HEK293T (cell line): ENCODE measurements around the gene ALDH8A1.

ENCODE experiments used
- ARNT ChIP-seq: fragments of 450-650 bp; IDR thresholded peaks from 2 replicates; pipeline ENCODE4 v1.6.1; 2017; ENCODE audit warnings: mild to moderate bottlenecking
- BHLHE40 ChIP-seq: fragments of 450-650 bp; IDR thresholded peaks from 2 replicates; pipeline ENCODE4 v1.6.1; 2016; ENCODE audit warnings: mild to moderate bottlenecking, moderate library complexity, borderline replicate concordance
- CTBP1 ChIP-seq: fragments of 450-650 bp; IDR thresholded peaks from 2 replicates; pipeline ENCODE4 v1.6.1; 2016; ENCODE audit warnings: borderline replicate concordance
- ELF4 ChIP-seq: fragments of 450-650 bp; IDR thresholded peaks from 2 replicates; pipeline ENCODE4 v1.6.1; 2017; ENCODE audit warnings: antibody characterized with exemption
- FOXK2 ChIP-seq: fragments of 450-650 bp; IDR thresholded peaks from 2 replicates; pipeline ENCODE4 v1.6.1; 2016; ENCODE audit warnings: mild to moderate bottlenecking
- L3MBTL2 ChIP-seq: fragments of 450-650 bp; conservative IDR thresholded peaks from 2 replicates; pipeline ENCODE4 v1.6.1; 2016; ENCODE audit warnings: mild to moderate bottlenecking
- LEF1 ChIP-seq: fragments of 450-650 bp; IDR thresholded peaks from 2 replicates; pipeline ENCODE4 v1.6.1; 2017; ENCODE audit warnings: mild to moderate bottlenecking, borderline replicate concordance
- PKNOX1 ChIP-seq: fragments of 450-650 bp; IDR thresholded peaks from 2 replicates; pipeline ENCODE4 v1.6.1; 2016
- SP1 ChIP-seq: fragments of 450-650 bp; IDR thresholded peaks from 2 replicates; pipeline ENCODE4 v1.6.1; 2017
- SUZ12 ChIP-seq: fragments of 450-650 bp; IDR thresholded peaks from 2 replicates; pipeline ENCODE4 v1.6.1; 2016; ENCODE audit warnings: mild to moderate bottlenecking
- ZNF384 ChIP-seq: fragments of 450-650 bp; IDR thresholded peaks from 2 replicates; pipeline ENCODE4 v1.6.1; 2016

GRCh38 chr6:134983823-134984222 lies 33.9 kb upstream of the ALDH8A1 start:
- TF ChIP-seq FOXK2 (no peak), SP1 (no peak), ZNF384 (no peak), ARNT (no peak), CTBP1 (no peak), PKNOX1 (no peak), SUZ12 (no peak), LEF1 (no peak), ELF4 (no peak), BHLHE40 (no peak), L3MBTL2 (no peak)
